ENCODE measurements around the gene CEP20. TPM values are rescaled to one million over a fixed set of nuclear protein-coding genes. Genes with fewer than 3 reads are reported as not detected.
A peak's percentile ranks its signal among the peaks of the same experiment; 100 is the strongest.

CEP20 gene
- total RNA-seq, 1 donor from 2014 or later, result 28.2 TPM

GRCh38 chr16:15830832-15831451 lies 57.5 kb downstream of the CEP20 start:
- H3K4me1 ChIP-seq, result no peaks in the 10 kb centered on the region
- DNase-seq (ENCODE audit: extremely low spot score in 2 of 2), result no peak
- H3K27ac ChIP-seq, result peak overlapping the region; percentile 16
- H3K27me3 ChIP-seq, result no peaks in the 10 kb centered on the region
- no peaks in the 10 kb centered on the region for H3K36me3 ChIP-seq
- TF ChIP-seq POLR2AphosphoS5 (IDR thresholded peaks at IDR 0.05; ENCODE audit: insufficient read depth in 1 of 2, low read depth in 1 of 2) (peak in 1 of 2 donors; percentile 25), POLR2A (IDR thresholded peaks at IDR 0.05) (no peak)
- intact Hi-C loops (cut with DNase I), result no loop called here
- no peaks in the 10 kb centered on the region for H3K9me3 ChIP-seq
- H3K4me3 ChIP-seq, result no peak overlapping the region

- Histone ChIP-seq H3K36me3 (no peaks in the 10 kb centered on the region), H3K4me3 (no peak overlapping the region), H3K4me1 (no peaks in the 10 kb centered on the region), H3K27me3 (no peaks in the 10 kb centered on the region), H3K9me3 (no peaks in the 10 kb centered on the region), H3K27ac (peak overlapping the region; percentile 59)
- DNase-seq (ENCODE audit: extremely low spot score in 2 of 2), result no peak
- intact Hi-C loops (cut with DNase I), result no loop called here
- TF ChIP-seq CTCF (IDR thresholded peaks at IDR 0.05), result no peak
- no peak for TF ChIP-seq POLR2A (IDR thresholded peaks at IDR 0.05)
- TF ChIP-seq POLR2AphosphoS5 (IDR thresholded peaks at IDR 0.05; ENCODE audit: insufficient read depth in 1 of 2, low read depth in 1 of 2), result peak; percentile 29 to 87
Observed at GRCh38 chr16:15829460-15829859, 58.9 kb downstream of the CEP20 start.

- Histone ChIP-seq H3K36me3 (no peaks in the 10 kb centered on the region), H3K27ac (peak overlapping the region; percentile 1), H3K9me3 (no peaks in the 10 kb centered on the region), H3K27me3 (no peaks in the 10 kb centered on the region), H3K4me3 (peak overlapping the region in 1 of 2 donors; percentile 1), H3K4me1 (no peaks in the 10 kb centered on the region)
- intact Hi-C loops (cut with DNase I), result no loop called here
- no peak for DNase-seq (ENCODE audit: extremely low spot score in 2 of 2)
- TF ChIP-seq POLR2AphosphoS5 (IDR thresholded peaks at IDR 0.05; ENCODE audit: insufficient read depth in 1 of 2, low read depth in 1 of 2) (no peak), CTCF (IDR thresholded peaks at IDR 0.05) (no peak), POLR2A (IDR thresholded peaks at IDR 0.05) (no peak)
Observed at GRCh38 chr16:15827709-15828343, 60.6 kb downstream of the CEP20 start.

GRCh38 chr16:15827299-15827698 lies 61.1 kb downstream of the CEP20 start:
- intact Hi-C loops (cut with DNase I), result no loop called here
- H3K4me3 ChIP-seq, result no peak overlapping the region
- H3K9me3 ChIP-seq, result no peaks in the 10 kb centered on the region
- H3K27ac ChIP-seq, result peak overlapping the region; percentile 1
- H3K4me1 ChIP-seq, result no peaks in the 10 kb centered on the region
- TF ChIP-seq POLR2AphosphoS5 (IDR thresholded peaks at IDR 0.05; ENCODE audit: insufficient read depth in 1 of 2, low read depth in 1 of 2) (peak in 1 of 2 donors; percentile 35), CTCF (IDR thresholded peaks at IDR 0.05) (no peak), POLR2A (IDR thresholded peaks at IDR 0.05) (no peak)
- H3K27me3 ChIP-seq, result no peaks in the 10 kb centered on the region
- no peak for DNase-seq (ENCODE audit: extremely low spot score in 2 of 2)
- H3K36me3 ChIP-seq, result no peaks in the 10 kb centered on the region

GRCh38 chr16:15825750-15826305 lies 62.6 kb downstream of the CEP20 start:
- H3K27ac ChIP-seq, result no peak overlapping the region
- intact Hi-C loops (cut with DNase I), result no loop called here
- no peaks in the 10 kb centered on the region for H3K4me1 ChIP-seq
- TF ChIP-seq POLR2A (IDR thresholded peaks at IDR 0.05) (no peak), POLR2AphosphoS5 (IDR thresholded peaks at IDR 0.05; ENCODE audit: insufficient read depth in 1 of 2, low read depth in 1 of 2) (no peak), CTCF (IDR thresholded peaks at IDR 0.05) (no peak)
- no peak for DNase-seq (ENCODE audit: extremely low spot score in 2 of 2)
- H3K27me3 ChIP-seq, result no peaks in the 10 kb centered on the region
- H3K36me3 ChIP-seq, result no peaks in the 10 kb centered on the region
- H3K9me3 ChIP-seq, result no peaks in the 10 kb centered on the region
- no peak overlapping the region for H3K4me3 ChIP-seq

Data from vagina (tissue), 2 donors.